Mesendoderm (in vitro differentiated cells): Measurements from ENCODE around the gene ZNF423.

ENCODE experiments used
- DNase-seq: peaks from one replicate; pipeline ENCODE4 v3.0.0; 2013
- H2AK5ac ChIP-seq: 2 replicates; pipeline ENCODE4 v1.6.1; 2013; ENCODE audit warnings: low read length, inconsistent platforms
- H2BK120ac ChIP-seq: 2 replicates; pipeline ENCODE4 v1.6.1; 2013; ENCODE audit warnings: low read depth, mild to moderate bottlenecking, low read length, moderate library complexity, mixed read lengths
- H2BK15ac ChIP-seq: replicated peaks from 2 replicates; pipeline ENCODE4 v1.6.1; 2013; ENCODE audit warnings: low read depth, mild to moderate bottlenecking, moderate library complexity
- H2BK5ac ChIP-seq: 2 replicates; pipeline ENCODE4 v1.6.1; 2013; ENCODE audit warnings: low read length, inconsistent platforms
- H3K18ac ChIP-seq: 2 replicates; pipeline ENCODE4 v1.6.1; 2013; ENCODE audit warnings: mild to moderate bottlenecking, low read length, mixed read lengths
- H3K23ac ChIP-seq: one replicate; pipeline ENCODE4 v1.6.1; 2013; ENCODE audit warnings: low read length
- H3K27ac ChIP-seq: 2 replicates; pipeline ENCODE4 v1.5.1; 2013; ENCODE audit warnings: low read depth, mild to moderate bottlenecking, inconsistent platforms, low read length, moderate library complexity
- H3K27me3 ChIP-seq: 2 replicates; pipeline ENCODE4 v1.6.1; 2013; ENCODE audit warnings: low read length, control low read depth, mild to moderate bottlenecking, inconsistent platforms; ENCODE audit not compliant: insufficient read depth, poor library complexity
- H3K36me3 ChIP-seq: 2 replicates; pipeline ENCODE4 v1.6.1; 2013; ENCODE audit warnings: low read length, inconsistent platforms; ENCODE audit not compliant: control insufficient read depth, insufficient read depth
- H3K4ac ChIP-seq: one replicate; pipeline ENCODE4 v1.6.1; 2013; ENCODE audit warnings: low read depth, mild to moderate bottlenecking, low read length, moderate library complexity
- H3K4me1 ChIP-seq: 2 replicates; pipeline ENCODE4 v1.6.1; 2013; ENCODE audit warnings: low read depth, low read length, inconsistent platforms; ENCODE audit not compliant: control insufficient read depth
- H3K4me2 ChIP-seq: 2 replicates; pipeline ENCODE4 v1.6.1; 2013; ENCODE audit warnings: low read length
- H3K4me3 ChIP-seq: 2 replicates; pipeline ENCODE4 v1.5.1; 2013; ENCODE audit warnings: mild to moderate bottlenecking, low read length
- H3K56ac ChIP-seq: one replicate; pipeline ENCODE4 v1.6.1; 2013; ENCODE audit warnings: low read length
- H3K79me1 ChIP-seq: 2 replicates; pipeline ENCODE4 v1.6.1; 2013; ENCODE audit warnings: low read length, inconsistent platforms
- H3K79me2 ChIP-seq: 2 replicates; pipeline ENCODE4 v1.6.1; 2013; ENCODE audit warnings: mild to moderate bottlenecking, low read length; ENCODE audit not compliant: control insufficient read depth, insufficient read depth
- H3K9ac ChIP-seq: 2 replicates; pipeline ENCODE4 v1.6.1; 2013; ENCODE audit warnings: low read length, inconsistent platforms
- H4K5ac ChIP-seq: one replicate; pipeline ENCODE4 v1.6.1; 2013; ENCODE audit warnings: low read length
- H4K8ac ChIP-seq: one replicate; pipeline ENCODE4 v1.6.1; 2013; ENCODE audit warnings: low read depth, mild to moderate bottlenecking, control low read depth, low read length, moderate library complexity
- WGBS: extraction: QIAGEN DNeasy Blood & Tissue Kit; methylation state at CpG from one replicate; pipeline ENCODE4 v1.1.7; 2013; ENCODE audit warnings: low lambda C conversion rate, missing lambda C conversion rate; ENCODE audit not compliant: insufficient coverage; ENCODE audit errors: extremely low coverage; 5-methylcytosine and 5-hydroxymethylcytosine counted together

Gene ZNF423

GRCh38 chr16:49596068-49596467 lies 259.8 kb downstream of the ZNF423 start:
- no peak for DNase-seq
- Histone ChIP-seq H3K27me3 (no peaks in the 10 kb centered on the region), H3K56ac (peak overlapping the region; percentile 43), H3K4ac (no peak overlapping the region), H2BK5ac (no peak overlapping the region), H3K27ac (no peak overlapping the region), H3K23ac (no peak overlapping the region), H2AK5ac (no peak overlapping the region), H3K4me3 (no peak overlapping the region), H4K5ac (no peak overlapping the region), H2BK15ac (no peak overlapping the region), H3K9ac (no peak overlapping the region), H3K79me2 (no peaks in the 10 kb centered on the region), H3K36me3 (no peaks in the 10 kb centered on the region), H3K4me1 (peaks cover 7% of the 10 kb centered on the region), H3K4me2 (no peak overlapping the region), H3K79me1 (no peaks in the 10 kb centered on the region), H2BK120ac (no peak overlapping the region), H3K18ac (no peak overlapping the region), H4K8ac (no peak overlapping the region)
- WGBS, result no CpG with 5 or more reads among the region's 11 CpGs

GRCh38 chr16:49594685-49595498 lies 261.0 kb downstream of the ZNF423 start:
- DNase-seq, result no peak
- H3K4me3 ChIP-seq, result no peak overlapping the region
- H3K36me3 ChIP-seq, result no peaks in the 10 kb centered on the region
- no CpG with 5 or more reads among the region's 12 CpGs for WGBS
- peaks cover 7% of the 10 kb centered on the region for H3K4me1 ChIP-seq
- H3K9ac ChIP-seq, result no peak overlapping the region
- no peak overlapping the region for H2BK5ac ChIP-seq
- no peaks in the 10 kb centered on the region for H3K27me3 ChIP-seq
- H3K4ac ChIP-seq, result no peak overlapping the region
- no peak overlapping the region for H3K18ac ChIP-seq
- H3K56ac ChIP-seq, result peak overlapping the region; percentile 52
- no peak overlapping the region for H2BK15ac ChIP-seq
- peaks cover 1% of the 10 kb centered on the region for H3K79me1 ChIP-seq
- no peak overlapping the region for H2AK5ac ChIP-seq
- H3K4me2 ChIP-seq, result no peak overlapping the region
- no peak overlapping the region for H2BK120ac ChIP-seq
- no peak overlapping the region for H4K8ac ChIP-seq
- H3K79me2 ChIP-seq, result no peaks in the 10 kb centered on the region
- H3K23ac ChIP-seq, result no peak overlapping the region
- no peak overlapping the region for H3K27ac ChIP-seq
- no peak overlapping the region for H4K5ac ChIP-seq

GRCh38 chr16:49594153-49594552 lies 261.8 kb downstream of the ZNF423 start:
- Histone ChIP-seq H2BK5ac (no peak overlapping the region), H4K5ac (no peak overlapping the region), H3K56ac (peak overlapping the region; percentile 52), H3K4me3 (no peak overlapping the region), H2AK5ac (no peak overlapping the region), H3K79me2 (no peaks in the 10 kb centered on the region), H4K8ac (no peak overlapping the region), H3K4ac (no peak overlapping the region), H3K4me2 (no peak overlapping the region), H2BK15ac (no peak overlapping the region), H3K9ac (no peak overlapping the region), H3K27me3 (no peaks in the 10 kb centered on the region), H3K23ac (no peak overlapping the region), H3K27ac (no peak overlapping the region), H3K4me1 (peaks cover 7% of the 10 kb centered on the region), H3K79me1 (peaks cover 1% of the 10 kb centered on the region), H2BK120ac (no peak overlapping the region), H3K18ac (no peak overlapping the region), H3K36me3 (no peaks in the 10 kb centered on the region)
- DNase-seq, result no peak
- no CpG with 5 or more reads among the region's 2 CpGs for WGBS

GRCh38 chr16:49593424-49594040 lies 262.4 kb downstream of the ZNF423 start:
- H3K4me2 ChIP-seq, result no peak overlapping the region
- no peak overlapping the region for H4K8ac ChIP-seq
- H3K4me3 ChIP-seq, result no peak overlapping the region
- H3K23ac ChIP-seq, result no peak overlapping the region
- DNase-seq, result peak; percentile 53
- no peaks in the 10 kb centered on the region for H3K36me3 ChIP-seq
- H4K5ac ChIP-seq, result no peak overlapping the region
- no peak overlapping the region for H2AK5ac ChIP-seq
- no peak overlapping the region for H3K9ac ChIP-seq
- H3K27ac ChIP-seq, result no peak overlapping the region
- no peak overlapping the region for H2BK15ac ChIP-seq
- H3K79me1 ChIP-seq, result peaks cover 1% of the 10 kb centered on the region
- no CpG with 5 or more reads among the region's 8 CpGs for WGBS
- H3K4me1 ChIP-seq, result peaks cover 10% of the 10 kb centered on the region
- no peak overlapping the region for H3K4ac ChIP-seq
- no peak overlapping the region for H3K56ac ChIP-seq
- no peak overlapping the region for H2BK120ac ChIP-seq
- H3K27me3 ChIP-seq, result no peaks in the 10 kb centered on the region
- H2BK5ac ChIP-seq, result no peak overlapping the region
- no peaks in the 10 kb centered on the region for H3K79me2 ChIP-seq
- H3K18ac ChIP-seq, result peak overlapping the region; percentile 31

- Histone ChIP-seq H3K9ac (no peak overlapping the region), H2BK120ac (no peak overlapping the region), H3K36me3 (no peaks in the 10 kb centered on the region), H4K5ac (no peak overlapping the region), H3K79me1 (peaks cover 1% of the 10 kb centered on the region), H3K27me3 (no peaks in the 10 kb centered on the region), H3K79me2 (no peaks in the 10 kb centered on the region), H3K4me1 (peaks cover 10% of the 10 kb centered on the region), H3K4ac (no peak overlapping the region), H3K23ac (no peak overlapping the region), H3K4me3 (no peak overlapping the region), H2BK5ac (no peak overlapping the region), H3K27ac (no peak overlapping the region), H3K4me2 (no peak overlapping the region), H3K56ac (no peak overlapping the region), H4K8ac (no peak overlapping the region), H2BK15ac (no peak overlapping the region), H2AK5ac (no peak overlapping the region), H3K18ac (no peak overlapping the region)
- no CpG with 5 or more reads among the region's 13 CpGs for WGBS
- DNase-seq, result peak; percentile 81
Measured at GRCh38 chr16:49592546-49593423, 263.1 kb downstream of the ZNF423 start.
